Activated CD4-positive, alpha-beta T cell treated with anti-CD3 and anti-CD28 coated beads for 4 hours (primary cell): ENCODE data around the gene CFL1.
A peak's percentile ranks its signal among the peaks of the same experiment; 100 is the strongest.
"Not testable (repeated sequence)": the region's sequence is repeated elsewhere in the genome, so short reads cannot be mapped to it uniquely, and the experiment has no call there.

ENCODE experiments used
- DNase-seq, 2 donors: peaks; one replicate each; pipeline ENCODE4 v3.0.0-alpha.2; 2020

The CFL1 gene

GRCh38 chr11:65857853-65858680 lies at the start of gene CFL1:
Gene CFL1, minus strand, starts transcription at chr11:65858180. Its CDS starts 81 bp downstream, at chr11:65858099.
- DNase-seq = peak; percentile 95 to 98

GRCh38 chr11:65906602-65907001 lies 48.6 kb upstream of the CFL1 start:
- no peak for DNase-seq

- no peak for DNase-seq
Measured at GRCh38 chr11:65903715-65904114, 45.7 kb upstream of the CFL1 start.

GRCh38 chr11:65903068-65903481 lies 45.1 kb upstream of the CFL1 start:
- DNase-seq = no peak

DNA sequence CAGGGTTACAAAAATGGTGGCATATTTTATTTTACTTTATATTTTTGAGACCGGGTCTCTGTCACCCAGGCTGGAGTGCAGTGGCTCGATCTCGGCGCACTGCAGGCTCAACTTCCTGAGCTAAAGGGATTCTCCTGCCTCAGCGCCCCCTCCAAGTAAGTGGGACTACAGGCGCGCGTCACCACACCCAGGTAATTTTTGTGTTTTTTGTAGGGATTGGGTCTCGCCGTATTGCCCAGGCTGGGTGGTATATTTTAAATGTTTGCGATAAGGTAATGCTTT lies 42.9 kb upstream of the CFL1 start:
- no peak for DNase-seq

GRCh38 chr11:65900125-65900898 lies 42.3 kb upstream of the CFL1 start, which contains the start of gene FOSL1:
Gene FOSL1, minus strand, starts transcription at chr11:65900388. Its CDS starts 49 bp downstream, at chr11:65900339.
- DNase-seq = peak; percentile 96

GRCh38 chr11:65899356-65900124 lies 41.6 kb upstream of the CFL1 start:
- peak; percentile 72 to 79 for DNase-seq

DNA sequence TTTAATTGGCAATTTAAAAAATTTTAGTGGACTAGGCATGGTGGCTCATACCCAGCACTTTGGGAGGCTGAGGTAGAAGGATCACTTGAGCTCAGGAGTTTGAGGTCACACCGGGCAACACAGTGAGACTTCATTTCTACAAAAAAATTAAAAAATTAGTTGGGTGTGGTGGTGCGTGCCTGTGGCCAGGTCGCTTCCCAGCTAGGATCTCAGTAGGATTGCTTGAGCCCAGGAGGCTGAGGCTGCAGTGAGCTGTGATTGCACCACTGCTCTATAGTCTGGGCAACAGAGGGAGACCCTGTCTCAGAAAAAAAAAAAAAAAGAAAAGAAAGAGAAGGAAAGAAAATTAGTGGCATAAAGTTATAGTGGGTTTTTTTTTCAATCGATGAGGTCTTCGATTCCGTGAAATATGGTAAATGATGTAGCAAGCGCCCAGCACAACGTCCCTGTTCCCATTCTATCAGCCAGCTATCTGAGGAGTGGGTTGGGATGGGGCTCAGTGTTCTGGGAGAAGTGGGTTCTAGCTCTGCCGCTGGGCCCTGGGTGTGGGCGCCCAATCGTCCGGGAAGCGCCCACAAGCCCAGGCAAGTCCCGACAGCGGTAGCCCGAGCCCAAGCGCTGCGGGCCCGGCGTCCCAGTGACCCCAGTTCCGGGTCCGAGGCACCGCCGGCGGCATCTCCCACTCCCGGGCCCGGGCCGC lies 40.8 kb upstream of the CFL1 start:
- no peak for DNase-seq

DNA sequence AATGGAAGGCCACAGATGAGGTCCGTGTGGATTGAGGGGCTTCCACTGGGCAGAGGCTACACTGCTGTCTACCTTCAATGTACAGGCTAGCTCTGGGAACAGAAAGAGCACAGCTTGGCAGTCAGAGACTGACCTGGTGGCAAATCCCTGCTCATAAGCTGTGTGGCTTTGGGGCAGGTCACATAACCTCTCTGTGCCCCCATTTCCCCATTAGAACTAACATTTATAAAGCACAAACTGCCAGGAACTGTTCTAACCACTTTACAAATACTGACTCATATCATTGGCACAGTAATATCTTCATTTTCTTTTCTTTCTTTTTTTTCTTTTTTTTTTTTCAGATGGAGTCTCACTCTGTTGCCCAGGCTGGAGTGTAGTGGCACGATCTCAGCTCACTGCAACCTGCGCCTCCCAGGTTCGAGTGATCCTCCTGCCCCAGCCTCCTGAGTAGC lies 39.1 kb upstream of the CFL1 start:
- no peak for DNase-seq

DNA sequence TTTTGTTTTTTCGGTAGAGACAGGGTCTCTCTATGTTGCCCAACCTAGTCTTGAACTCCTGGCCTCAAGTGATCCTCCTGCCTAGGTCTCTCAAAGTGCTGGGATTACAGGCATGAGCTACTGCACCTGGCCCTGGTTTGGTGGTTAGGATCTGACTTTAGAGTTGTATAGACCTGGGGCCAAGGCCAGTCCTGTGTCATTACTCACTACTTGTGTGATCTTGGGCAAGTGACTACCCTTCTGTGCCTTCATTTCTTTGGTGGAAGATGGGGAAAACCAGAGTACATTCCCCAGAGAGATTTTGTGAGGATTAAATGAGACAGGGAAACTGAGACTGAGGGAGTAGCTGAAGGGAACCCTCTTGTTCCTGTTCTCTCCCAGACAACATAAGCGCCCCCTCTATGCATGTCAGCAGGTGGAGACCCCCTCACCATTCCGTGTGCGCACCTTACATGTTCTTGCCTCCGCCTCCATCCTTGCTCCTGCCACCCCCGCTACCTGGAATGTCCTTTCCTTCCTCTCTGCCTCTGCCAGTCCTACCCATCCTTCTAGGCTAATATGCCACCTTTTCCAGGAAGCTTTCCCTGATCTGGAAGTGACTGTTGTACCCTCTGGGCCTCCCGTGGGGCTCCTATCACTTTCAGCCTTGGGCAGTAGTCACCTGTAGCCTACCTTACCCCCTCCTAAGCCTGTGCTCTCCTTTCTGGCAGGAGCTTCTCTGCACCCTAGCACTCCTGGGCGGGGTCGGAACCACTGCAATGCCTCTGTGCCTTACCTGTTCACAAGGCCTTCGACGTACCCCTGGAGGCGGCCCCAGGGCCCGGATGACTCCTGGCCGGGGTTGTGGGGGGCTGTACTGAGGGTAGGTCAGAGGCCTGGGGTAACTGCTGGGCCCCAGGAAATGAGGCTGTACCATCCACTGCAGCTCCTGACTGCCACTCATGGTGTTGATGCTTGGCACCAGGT lies 38.3 kb upstream of the CFL1 start:
- DNase-seq = no peak

DNA sequence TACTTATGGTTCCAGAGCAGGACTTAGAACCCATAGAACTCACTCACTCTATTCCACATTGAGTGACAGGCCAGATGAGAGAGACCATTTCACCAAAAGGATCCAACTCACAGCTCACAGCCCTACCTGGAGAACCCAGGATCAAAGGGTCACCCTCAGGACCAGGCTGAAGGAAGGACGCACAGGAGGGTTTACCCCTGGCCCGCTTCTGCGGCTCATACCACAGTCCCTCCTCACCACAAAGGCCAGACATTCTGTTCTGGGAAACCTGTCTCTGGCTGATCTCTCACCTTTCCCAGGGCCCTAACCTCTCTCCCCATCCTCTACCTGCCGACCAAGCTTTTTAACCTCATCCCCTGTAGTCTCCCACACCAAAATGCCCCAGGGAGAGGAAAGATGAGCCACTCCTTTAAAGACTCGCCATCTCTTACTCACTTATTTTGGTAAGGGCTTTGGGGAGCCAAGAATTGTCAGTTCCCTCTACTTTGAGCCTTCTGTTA lies 37.6 kb upstream of the CFL1 start:
- no peak for DNase-seq

DNA sequence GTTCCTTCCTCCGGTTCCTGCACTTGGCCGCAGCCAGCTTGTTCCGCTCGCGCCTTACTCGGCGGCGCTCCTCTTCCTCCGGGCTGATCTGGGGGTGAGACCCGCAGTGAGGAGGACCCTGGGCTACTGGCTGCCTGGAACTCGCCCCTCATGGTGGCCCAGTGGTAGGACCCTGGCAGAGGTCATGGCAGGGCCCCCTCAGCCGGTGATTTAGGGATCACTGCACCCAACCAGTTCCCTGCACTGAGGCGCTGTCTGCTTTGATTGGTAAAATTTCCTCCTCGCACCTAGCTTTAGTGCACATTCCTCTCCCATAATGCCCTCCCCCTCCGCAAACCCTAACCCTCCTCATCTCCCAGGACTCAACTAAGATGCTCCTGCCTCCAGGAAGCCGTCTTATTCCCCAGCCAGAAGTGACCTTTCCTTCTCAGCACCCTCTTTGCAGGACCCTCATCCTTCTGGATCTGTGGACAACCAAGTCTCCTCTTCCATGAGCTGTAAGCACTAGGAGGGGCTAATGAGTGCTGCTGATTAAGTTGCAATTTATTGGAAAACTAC lies 36.1 kb upstream of the CFL1 start:
- DNase-seq = no peak

DNA sequence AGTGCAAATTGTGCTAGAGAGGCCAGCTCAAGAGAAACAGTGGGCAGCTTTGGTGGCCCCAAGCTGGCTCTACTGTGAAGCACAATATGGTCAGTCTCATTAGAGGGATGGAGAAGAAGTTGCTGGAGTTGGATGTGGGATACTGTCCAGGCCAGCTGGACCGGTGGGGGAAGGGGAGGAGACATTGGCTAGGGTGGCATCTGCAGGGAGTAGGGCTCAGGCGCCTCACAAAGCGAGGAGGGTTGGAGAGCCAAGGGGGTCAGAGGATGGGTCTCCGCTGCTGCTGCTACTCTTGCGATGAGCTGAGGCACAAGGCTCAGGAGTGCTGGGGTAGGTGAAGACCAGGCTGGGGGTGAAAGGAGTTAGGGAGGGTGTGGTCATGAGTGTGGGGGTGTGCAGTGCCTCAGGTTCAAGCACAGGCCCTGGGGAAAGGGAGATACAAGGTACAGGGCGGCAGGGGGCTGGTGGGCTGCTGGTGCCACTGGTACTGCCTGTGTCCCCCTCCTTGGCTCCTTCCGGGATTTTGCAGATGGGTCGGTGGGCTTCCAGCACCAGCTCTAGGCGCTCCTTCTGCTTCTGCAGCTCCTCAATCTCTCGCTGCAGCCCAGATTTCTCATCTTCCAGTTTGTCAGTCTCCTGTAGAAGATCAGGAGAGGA lies 34.8 kb upstream of the CFL1 start:
- DNase-seq = no peak

DNA sequence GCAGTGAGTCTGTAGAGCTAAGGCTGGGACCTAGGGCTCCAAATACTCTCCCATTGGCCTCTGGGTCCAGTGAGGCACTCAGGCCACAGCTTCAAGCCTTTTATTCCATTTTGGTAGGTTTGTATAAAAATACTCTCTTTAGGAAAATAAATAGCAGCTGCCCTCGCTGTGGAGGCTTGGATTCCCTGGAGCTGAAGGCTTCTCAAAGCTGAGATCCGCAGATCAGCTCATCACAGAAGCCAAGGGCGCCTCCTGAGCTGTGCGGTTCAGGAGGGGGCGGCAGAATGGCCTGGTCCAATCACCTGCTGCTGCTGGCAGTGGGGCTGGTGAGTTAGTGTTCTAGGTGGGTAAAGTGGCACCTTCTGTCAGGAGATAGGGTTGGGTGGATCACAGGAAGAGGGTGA lies 34.2 kb upstream of the CFL1 start:
- DNase-seq = not testable (repeated sequence)

DNA sequence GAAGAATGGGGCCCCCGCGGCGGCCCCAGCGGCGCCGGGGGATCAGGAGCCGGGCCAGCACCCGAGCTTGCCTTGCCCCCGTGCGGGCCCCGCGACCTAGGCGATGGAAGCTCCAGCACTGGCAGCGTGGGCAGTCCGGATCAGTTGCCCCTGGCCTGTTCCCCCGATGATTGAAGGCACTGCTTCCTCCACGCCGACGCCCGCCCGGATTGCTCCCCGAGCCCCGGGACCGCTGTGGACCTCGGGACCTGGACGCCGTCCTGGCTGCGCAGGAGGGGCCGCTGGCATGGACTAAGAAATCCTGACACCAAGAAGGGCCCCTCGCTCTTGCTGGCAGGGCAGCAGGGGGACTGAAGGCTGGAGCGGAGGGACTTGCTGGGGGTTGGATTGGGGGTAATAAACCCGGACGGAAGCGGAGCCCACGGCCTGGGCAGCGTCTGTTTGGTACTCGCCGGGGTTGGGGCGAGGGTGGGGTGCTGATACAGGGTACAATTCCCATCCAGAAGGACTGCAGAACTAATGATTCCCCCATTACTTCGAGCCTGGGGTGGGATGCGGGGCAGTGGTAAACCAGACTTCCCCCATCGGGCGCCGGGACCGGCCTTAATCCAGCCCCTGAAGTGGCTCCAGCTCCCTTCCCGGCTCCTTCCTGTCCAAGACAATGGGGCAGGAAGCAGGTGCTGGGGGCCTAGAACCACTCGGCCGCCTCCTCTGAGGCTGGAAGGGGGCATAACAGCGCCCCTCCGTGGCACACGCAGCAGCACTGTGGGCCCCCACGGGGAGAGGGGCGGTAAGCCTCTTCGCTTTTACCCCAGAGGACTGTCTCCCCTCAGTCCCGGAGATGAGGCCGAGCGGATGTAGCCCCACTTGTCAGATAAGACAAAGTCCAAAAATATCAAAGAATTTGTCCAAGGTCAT lies 33.5 kb upstream of the CFL1 start:
- DNase-seq = peak in 1 of 2 donors; percentile 71

DNA sequence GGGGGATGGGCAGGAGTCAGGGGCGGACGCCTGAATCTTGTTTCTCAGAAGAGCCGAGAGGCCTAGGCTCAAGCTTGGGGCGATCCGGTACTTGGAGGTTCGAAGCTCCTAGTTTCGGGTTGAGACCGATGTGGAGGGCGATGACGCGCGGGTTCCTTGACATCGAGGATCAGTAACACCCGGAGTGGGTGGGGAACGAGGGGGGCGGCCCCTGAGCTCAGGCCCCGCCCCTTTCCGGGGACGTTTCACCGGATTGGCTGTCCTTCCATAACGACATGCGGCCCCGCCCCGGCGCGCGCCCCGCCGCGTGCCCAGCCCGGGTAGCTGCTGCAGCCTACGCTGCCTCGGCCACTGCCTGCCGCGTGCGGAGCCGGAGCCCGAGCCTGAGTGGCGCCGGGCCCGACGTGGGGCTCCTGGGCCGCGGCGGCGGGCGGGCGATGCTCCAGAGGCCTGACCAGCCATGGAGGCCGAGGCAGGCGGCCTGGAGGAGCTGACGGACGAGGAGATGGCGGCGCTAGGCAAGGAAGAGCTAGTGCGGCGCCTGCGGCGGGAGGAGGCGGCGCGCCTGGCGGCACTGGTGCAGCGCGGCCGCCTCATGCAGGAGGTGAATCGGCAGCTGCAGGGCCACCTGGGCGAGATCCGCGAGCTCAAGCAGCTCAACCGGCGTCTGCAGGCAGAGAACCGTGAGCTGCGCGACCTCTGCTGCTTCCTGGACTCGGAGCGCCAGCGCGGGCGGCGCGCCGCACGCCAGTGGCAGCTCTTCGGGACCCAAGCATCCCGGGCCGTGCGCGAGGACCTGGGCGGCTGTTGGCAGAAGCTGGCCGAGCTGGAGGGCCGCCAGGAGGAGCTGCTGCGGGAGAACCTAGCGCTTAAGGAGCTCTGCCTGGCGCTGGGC lies 32.6 kb upstream of the CFL1 start, which contains the start of gene CCDC85B:
TSS of gene CCDC85B (plus strand) at position 350 of the 895 bp plus-strand sequence. CDS start at position 461, 111 bp downstream.
- DNase-seq = peak; percentile 98 to 99

GRCh38 chr11:65888163-65888814 lies 30.3 kb upstream of the CFL1 start, which contains the start of gene FIBP:
Gene FIBP, minus strand, starts transcription at chr11:65888471. Its CDS starts 53 bp downstream, at chr11:65888418.
- DNase-seq = peak; percentile 93 to 95
